ENCODE results near the gene MYOD1. TPM values are rescaled to one million over a fixed set of nuclear protein-coding genes. Genes with fewer than 3 reads are reported as not detected.

MYOD1 gene
- total RNA-seq, 2 donors from 2014 or later = not detected

DNA sequence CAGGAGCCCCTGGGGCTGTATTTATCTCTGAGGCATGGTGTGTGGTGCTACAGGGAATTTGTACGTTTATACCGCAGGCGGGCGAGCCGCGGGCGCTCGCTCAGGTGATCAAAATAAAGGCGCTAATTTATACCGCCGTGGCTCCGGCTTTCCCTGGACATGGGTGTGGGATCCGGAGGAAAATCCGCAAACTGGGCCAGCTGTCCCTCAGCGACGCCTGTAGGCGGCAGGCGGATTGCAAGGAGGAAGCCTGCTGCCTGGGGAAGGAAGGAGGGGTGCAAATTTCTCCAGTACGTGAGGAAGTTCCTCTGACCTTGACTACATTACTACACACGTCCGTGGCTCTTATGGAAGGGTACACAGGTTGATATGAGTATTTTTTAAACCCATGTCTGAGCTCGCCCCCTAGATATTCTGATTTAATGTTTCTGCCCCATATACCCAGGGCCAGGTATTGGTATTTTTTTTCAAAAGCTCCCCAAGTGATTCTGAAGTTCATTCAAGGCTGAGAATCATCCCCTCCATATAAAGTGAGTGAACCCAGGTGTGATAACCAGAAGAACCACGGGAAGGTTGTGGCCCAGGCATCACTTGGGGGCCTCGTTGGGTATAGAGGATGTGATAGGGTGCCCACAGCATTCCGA lies 2.8 kb downstream of the MYOD1 start:
- ATAC-seq (no peak), DNase-seq (ENCODE audit: low spot score in 2 of 2) (no peak)
- Mint-ChIP-seq H3K27ac (peak overlapping the region in 1 of 2 donors; percentile 45), H3K36me3 (no peaks in the 10 kb centered on the region), H3K9me3 (no peaks in the 10 kb centered on the region)

DNA sequence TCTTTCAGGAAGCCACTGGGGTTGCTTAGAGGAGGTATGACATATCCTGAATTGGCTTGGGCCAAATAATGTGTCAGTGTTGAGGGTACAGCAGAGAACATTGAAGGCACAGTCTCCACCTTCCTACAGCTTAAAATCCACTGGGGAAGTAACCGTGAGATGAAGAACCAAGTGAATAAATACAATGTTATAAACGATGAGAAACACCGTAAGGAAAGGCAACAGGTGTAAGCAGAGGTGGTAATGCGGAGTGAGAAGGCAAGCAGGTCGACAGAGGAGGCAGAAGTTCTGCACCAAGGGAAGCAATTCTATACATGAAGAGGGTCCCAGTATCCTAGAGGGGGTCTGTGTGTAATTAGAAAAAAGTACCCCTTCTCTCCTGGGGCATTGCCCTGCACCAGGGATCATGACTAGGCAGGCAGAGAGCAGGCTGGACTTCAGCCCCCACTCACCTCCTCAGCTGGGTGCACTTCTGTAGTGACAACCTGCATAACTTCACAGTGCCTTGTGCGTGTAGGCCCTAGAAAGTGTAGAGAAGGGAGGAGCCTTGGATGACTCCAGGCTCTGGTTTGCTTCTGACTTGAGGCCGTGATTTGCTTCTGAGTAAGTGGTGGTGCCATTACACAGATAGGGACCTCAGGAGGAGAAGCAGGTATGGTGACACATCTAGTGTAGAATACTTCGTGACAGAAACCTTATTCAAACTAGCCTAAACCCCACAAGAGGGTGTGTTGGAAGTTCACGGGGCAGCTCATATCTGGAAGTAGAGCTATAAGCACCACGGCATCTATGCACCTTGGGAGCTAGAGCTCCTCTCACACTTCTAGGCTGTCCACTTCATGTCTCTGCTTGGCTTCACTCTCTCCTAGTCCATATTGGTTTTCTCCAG lies 4.9 kb downstream of the MYOD1 start:
- no peaks in the 10 kb centered on the region for H3K36me3 Mint-ChIP-seq
- H3K27ac Mint-ChIP-seq = no peak overlapping the region
- DNase-seq (ENCODE audit: low spot score in 2 of 2) (peak in 1 of 2 donors; percentile 16), ATAC-seq (no peak)
- H3K9me3 Mint-ChIP-seq = no peaks in the 10 kb centered on the region

GRCh38 chr11:17725174-17725573 lies 5.8 kb downstream of the MYOD1 start:
- ATAC-seq = no peak
- no peak overlapping the region for H3K27ac Mint-ChIP-seq
- H3K36me3 Mint-ChIP-seq = no peaks in the 10 kb centered on the region

DNA sequence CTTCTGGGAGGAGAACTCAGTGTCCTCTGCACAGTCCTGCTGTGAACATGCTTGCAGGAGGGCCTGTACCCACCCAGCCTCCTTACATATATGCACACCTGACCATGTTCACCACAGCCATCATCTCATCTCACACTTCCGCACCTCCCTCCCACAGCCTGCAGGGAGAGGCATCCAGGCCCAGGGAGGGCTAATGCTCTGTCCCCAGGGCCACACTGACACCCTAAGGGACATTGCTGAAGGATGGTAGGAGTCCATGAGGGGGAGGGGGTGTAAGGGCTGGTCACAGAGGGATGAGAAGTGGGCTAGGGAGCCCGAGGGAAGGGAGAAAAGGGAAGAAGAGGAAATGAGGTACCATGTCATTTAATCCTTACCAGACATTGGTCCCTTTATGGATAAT lies 10.8 kb downstream of the MYOD1 start:
- no peak for ATAC-seq
- Mint-ChIP-seq H3K27ac (no peak overlapping the region), H3K36me3 (no peaks in the 10 kb centered on the region), H3K9me3 (no peaks in the 10 kb centered on the region)
- DNase-seq (ENCODE audit: low spot score in 2 of 2) = no peak

More at GRCh38 chr11:17725174-17725573, 5.8 kb downstream of the MYOD1 start:
- DNase-seq (ENCODE audit: low spot score in 2 of 2) = no peak
- no peaks in the 10 kb centered on the region for H3K9me3 Mint-ChIP-seq

DNA sequence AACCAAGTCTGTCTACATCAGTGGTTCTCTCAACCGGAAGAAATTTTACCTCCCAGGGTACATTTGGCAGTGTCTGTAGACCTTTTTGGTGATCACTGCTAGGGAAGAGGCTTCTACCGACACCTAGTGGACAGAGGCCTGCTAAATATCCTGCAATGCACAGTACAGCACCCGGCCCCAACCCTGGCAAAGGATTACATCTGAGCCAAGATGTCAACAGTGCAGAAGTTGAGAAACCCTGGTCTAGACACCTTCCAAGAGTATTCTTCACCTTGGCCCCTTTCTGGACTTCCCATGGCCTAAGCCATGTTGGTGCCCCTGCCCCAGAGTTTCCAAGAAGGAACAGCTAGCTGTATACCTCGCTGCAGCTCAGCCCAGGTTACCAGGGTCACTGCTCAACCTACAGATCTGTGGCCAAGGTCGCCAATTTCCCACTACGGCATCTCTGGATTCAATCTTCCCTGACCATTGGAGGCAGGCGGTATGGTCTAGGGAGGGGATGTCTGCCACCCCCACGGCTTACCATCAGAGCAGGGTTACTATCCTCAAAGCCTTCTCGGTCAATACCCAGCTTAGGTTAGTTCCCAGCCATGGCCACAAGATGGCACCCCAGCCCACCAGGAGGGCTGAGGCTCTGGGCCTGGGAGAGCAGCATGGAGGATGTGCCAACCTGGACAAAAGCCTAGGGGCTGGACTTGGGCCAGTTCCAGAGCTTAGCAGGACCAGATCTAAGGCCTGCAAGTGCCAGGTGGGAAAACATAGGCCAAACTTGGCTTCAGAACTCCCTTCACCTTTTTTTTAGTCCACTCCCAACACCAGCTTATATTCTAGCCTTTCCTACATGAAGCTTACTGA lies 11.5 kb downstream of the MYOD1 start:
- no peaks in the 10 kb centered on the region for H3K9me3 Mint-ChIP-seq
- ATAC-seq (peak; percentile 85 to 86), DNase-seq (ENCODE audit: low spot score in 2 of 2) (peak; percentile 67 to 81)
- no peak overlapping the region for H3K27ac Mint-ChIP-seq
- H3K36me3 Mint-ChIP-seq = no peaks in the 10 kb centered on the region

DNA sequence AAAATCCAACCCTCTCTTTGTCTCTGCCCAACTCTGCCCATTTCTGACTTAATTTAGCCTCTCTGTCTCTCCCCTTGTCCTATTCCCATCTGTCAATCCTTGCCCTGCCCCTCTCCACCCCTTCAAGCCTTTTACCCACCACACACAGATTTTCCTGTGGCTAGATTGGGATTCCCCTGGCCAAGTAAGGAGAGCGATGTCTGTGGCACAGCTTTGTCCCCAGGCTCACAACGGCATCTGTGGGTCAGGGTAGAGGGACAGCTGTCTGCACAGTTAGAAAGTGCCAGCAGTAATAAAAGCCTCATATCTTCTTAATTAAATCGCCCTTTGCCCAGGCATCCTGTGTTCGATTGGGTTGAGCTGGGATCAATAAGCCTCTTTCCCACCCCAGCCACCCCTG lies 13.9 kb downstream of the MYOD1 start:
- Mint-ChIP-seq H3K9me3 (no peaks in the 10 kb centered on the region), H3K27ac (no peak overlapping the region), H3K36me3 (peaks cover 0 to 10% of the 10 kb centered on the region in 2 donors)
- DNase-seq (ENCODE audit: low spot score in 2 of 2) (no peak), ATAC-seq (no peak)

DNA sequence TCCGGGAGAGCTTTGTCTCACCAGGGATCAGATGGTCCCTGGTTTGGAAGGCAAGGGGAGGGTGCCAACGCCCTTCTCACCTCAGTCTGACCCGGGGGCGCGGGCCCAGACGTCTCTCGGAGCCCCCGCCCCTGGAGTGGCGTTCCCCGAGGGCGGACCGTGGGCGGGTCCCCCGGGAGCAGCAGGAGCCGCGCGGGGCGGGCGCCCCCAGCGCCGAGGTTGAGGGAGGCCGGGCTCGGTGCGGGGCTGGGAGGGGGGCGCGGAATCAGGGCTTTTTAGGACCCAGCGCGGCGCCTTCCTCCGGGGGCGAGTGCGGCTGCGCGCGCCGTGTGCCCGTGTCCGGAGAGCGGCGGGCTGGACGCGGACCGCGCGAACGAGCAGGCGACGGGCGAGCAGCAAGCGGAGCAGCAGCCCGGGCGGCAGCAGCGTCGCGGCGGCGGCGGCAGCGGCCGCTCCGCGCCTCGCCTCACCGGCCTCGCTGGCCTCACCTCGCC lies 15.1 kb downstream of the MYOD1 start, which contains the start of gene KCNC1:
Gene KCNC1, plus strand, starts transcription at position 364 of the 494 bp plus-strand sequence. CDS start 1,222 bp downstream, outside the sequence.
- H3K36me3 Mint-ChIP-seq = peaks cover 0 to 10% of the 10 kb centered on the region in 2 donors

GRCh38 chr11:17734986-17735817 lies 15.8 kb downstream of the MYOD1 start:
- Mint-ChIP-seq H3K9me3 (no peaks in the 10 kb centered on the region), H3K36me3 (peaks cover 0 to 10% of the 10 kb centered on the region in 2 donors)
- ATAC-seq = peak in 1 of 2 donors; percentile 59

More for the DNA sequence above, 15.1 kb downstream of the MYOD1 start, which contains the start of gene KCNC1:
- DNase-seq (ENCODE audit: low spot score in 2 of 2) (peak in 1 of 2 donors; percentile 47), ATAC-seq (peak in 1 of 2 donors; percentile 3)
- Mint-ChIP-seq H3K9me3 (no peaks in the 10 kb centered on the region), H3K27ac (no peak within 1 kb of the TSS)

GRCh38 chr11:17735818-17736578 lies 16.6 kb downstream of the MYOD1 start:
- ATAC-seq (no peak), DNase-seq (ENCODE audit: low spot score in 2 of 2) (peak in 1 of 2 donors; percentile 46)
- H3K9me3 Mint-ChIP-seq = no peaks in the 10 kb centered on the region
- H3K27ac Mint-ChIP-seq = no peak overlapping the region
- peaks cover 0 to 10% of the 10 kb centered on the region in 2 donors for H3K36me3 Mint-ChIP-seq

More at GRCh38 chr11:17734986-17735817, 15.8 kb downstream of the MYOD1 start:
- no peak overlapping the region for H3K27ac Mint-ChIP-seq
- DNase-seq (ENCODE audit: low spot score in 2 of 2) = peak; percentile 50 to 60

DNA sequence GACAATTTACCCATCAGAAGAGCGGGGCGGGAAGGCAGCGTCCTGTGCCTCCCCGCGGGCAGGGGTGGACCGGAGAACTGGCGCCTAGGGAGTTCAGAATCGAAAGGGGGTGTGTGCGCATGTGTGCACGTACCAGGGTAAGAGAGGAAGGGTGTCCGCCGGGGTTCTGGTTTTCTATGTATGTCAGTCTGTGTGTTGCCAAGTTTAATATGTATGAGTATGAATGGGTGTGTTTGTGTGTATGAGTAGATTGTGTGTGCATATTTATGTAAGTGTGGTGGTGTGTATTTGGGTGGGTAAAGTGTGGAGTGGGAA lies 17.2 kb downstream of the MYOD1 start:
- Mint-ChIP-seq H3K9me3 (no peaks in the 10 kb centered on the region), H3K36me3 (peaks cover 0 to 10% of the 10 kb centered on the region in 2 donors), H3K27ac (no peak overlapping the region)
- no peak for ATAC-seq
- no peak for DNase-seq (ENCODE audit: low spot score in 2 of 2)

DNA sequence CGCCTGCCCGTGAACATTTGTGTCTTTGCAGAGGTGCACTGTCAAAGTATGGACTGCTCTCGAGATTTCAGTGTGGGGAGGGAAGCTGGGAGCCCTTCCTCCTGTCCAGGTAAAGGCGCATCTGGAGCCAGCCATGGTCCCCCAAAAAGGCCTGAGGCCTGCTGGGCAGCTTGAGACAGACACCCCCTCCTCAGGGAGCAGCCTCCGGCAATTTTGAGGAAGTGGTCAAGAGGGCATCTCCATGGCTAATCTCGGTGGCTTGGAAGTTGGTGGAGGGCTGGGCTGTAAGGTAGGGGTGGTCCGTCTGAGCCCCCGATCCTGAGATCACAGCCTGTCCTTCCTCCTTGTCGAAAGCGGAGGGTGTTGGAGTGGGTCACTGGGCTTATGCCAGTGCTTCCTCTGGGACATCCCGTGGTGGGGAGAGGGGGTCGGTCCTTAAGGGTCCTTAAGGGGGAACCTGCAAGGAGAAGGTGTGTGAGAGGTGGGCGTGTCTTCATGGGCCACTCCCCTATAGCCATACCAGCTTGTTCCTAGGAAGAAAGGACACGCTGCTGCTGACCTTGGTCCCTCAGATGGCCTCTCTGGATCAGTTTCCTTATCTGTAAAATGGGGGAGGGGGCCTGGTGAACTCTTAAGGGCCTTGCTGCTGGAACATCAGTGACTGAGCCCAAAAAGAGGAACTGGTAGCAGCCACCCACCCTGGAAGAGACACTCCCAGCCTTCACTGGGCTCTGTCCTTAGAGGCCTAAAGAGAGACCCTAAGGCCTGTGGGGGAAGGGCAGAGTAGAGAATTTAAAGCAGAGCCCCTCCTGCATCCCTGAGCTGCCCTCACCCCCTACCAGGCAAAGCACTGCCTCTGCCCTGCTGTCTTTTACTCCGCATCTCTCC lies 17.8 kb downstream of the MYOD1 start:
- H3K27ac Mint-ChIP-seq = no peak overlapping the region
- peak in 1 of 2 donors; percentile 34 for DNase-seq (ENCODE audit: low spot score in 2 of 2)
- peaks cover 0 to 10% of the 10 kb centered on the region in 2 donors for H3K36me3 Mint-ChIP-seq
- ATAC-seq = no peak
- no peaks in the 10 kb centered on the region for H3K9me3 Mint-ChIP-seq

- Mint-ChIP-seq H3K36me3 (peaks cover 0 to 10% of the 10 kb centered on the region in 2 donors), H3K27ac (no peak overlapping the region), H3K9me3 (no peaks in the 10 kb centered on the region)
- DNase-seq (ENCODE audit: low spot score in 2 of 2) (peak in 1 of 2 donors; percentile 7), ATAC-seq (no peak)
Measured at GRCh38 chr11:17738151-17738973, 19.0 kb downstream of the MYOD1 start.

DNA sequence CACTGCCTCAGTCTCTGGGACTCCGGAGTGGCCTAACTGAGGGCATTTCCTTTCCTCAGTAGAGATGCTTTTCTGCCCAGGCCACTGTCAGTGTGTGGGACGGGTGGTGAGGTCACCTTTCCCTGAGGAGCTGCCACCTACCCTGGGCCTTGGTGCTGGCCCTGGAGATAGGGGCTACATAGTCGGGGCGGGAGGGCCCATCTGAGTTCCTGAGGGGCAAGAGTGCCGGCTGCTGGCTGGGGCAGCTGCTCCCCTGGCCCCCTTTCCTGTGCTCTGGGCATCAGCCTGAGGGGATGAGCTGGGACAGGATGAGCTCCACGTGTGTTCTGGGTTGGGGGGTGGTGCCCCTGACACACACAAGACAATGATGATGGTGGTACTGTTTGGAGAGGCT lies 20.6 kb downstream of the MYOD1 start:
- Mint-ChIP-seq H3K36me3 (peaks cover 0 to 10% of the 10 kb centered on the region in 2 donors), H3K27ac (no peak overlapping the region), H3K9me3 (no peaks in the 10 kb centered on the region)
- DNase-seq (ENCODE audit: low spot score in 2 of 2) (peak in 1 of 2 donors; percentile 39), ATAC-seq (no peak)
